ENCODE data around the gene TNRC6A. TPM values are rescaled to one million over a fixed set of nuclear protein-coding genes. Genes with fewer than 3 reads are reported as not detected.

TNRC6A gene
- total and polyA plus RNA-seq, 12 donors, result 32.0 to 83.3 (median 54.0) TPM

DNA sequence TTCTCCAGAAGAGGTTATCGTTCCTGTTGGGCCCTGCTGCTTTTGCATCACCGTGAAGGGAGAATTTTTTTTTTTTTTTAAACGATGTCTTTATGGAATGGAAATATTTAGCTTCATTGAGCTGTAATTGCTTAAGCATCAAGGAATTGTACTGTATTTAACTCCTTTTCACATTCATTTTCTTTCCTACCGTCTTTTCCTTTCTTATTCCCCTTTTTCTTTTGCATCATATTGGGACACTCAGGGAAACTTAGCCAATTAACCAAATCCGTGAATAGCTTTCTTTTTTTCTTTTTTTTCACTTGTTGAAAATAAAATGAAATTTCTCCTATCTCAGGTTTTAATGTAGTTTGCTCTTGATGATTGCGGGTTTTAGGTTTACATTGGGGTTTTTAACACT is 1.5 kb downstream of the TNRC6A start:
- intact Hi-C loops (cut with DNase I), result no loop called here
- TF ChIP-seq POLR2A (IDR thresholded peaks at IDR 0.05), result no peak
- TF ChIP-seq, protein P1, sequence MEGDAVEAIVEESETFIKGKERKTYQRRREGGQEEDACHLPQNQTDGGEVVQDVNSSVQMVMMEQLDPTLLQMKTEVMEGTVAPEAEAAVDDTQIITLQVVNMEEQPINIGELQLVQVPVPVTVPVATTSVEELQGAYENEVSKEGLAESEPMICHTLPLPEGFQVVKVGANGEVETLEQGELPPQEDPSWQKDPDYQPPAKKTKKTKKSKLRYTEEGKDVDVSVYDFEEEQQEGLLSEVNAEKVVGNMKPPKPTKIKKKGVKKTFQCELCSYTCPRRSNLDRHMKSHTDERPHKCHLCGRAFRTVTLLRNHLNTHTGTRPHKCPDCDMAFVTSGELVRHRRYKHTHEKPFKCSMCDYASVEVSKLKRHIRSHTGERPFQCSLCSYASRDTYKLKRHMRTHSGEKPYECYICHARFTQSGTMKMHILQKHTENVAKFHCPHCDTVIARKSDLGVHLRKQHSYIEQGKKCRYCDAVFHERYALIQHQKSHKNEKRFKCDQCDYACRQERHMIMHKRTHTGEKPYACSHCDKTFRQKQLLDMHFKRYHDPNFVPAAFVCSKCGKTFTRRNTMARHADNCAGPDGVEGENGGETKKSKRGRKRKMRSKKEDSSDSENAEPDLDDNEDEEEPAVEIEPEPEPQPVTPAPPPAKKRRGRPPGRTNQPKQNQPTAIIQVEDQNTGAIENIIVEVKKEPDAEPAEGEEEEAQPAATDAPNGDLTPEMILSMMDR (IDR thresholded peaks at IDR 0.05), result no peak
- Histone ChIP-seq H3K4me1 (replicated peaks in 1 of 2) (peaks cover 32 to 57% of the 10 kb centered on the region in 2 donors), H3K27me3 (no peaks in the 10 kb centered on the region), H3K4me3 (peak overlapping the region in 2 of 4 donors; percentile 89 to 96), H3K27ac (peak overlapping the region; percentile 23 to 97 (median 85)), H3K36me3 (replicated peaks in 1 of 2) (peaks cover 0 to 7% of the 10 kb centered on the region in 2 donors), H3K9me3 (replicated peaks in 1 of 3) (no peaks in the 10 kb centered on the region)
- no peak for DNase-seq
- WGBS, 4 donors, result 10 to 14% (median 11%) methylated on average over 6 of the region's 6 CpGs

DNA sequence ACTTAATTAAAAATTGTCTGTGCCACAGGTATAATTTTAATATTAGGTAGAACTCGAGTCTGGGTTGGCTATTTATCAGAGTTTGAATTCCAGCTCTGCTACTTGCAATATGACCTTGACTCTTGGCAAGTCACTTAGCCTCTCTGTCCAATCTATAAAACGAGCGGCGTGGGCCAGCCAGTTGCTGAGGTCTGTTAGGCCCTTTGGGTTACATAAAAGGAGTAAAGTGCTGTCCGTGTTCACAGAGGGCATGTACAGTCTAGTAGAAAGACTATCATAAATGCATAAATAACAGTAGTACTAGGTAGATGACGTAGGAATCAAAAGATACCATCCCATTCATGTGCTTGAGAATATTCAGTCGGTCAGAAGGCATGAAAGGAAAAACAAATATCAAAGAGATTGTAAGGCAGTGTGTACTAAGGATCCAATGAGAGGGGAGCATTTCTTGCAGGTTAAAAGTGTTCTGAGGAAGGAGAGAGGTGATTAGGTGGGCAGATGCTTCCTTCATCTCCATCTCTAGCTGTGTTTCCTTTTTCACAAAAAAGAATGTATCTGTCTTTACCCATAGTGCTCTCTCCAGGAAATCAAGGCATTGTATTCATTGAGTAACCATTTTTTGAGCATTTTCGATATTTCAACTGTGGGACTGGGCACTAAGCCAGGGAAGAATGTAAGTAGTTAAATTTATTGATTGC is 2.4 kb downstream of the TNRC6A start:
- Histone ChIP-seq H3K4me1 (replicated peaks in 1 of 2) (peaks cover 38 to 67% of the 10 kb centered on the region in 2 donors), H3K27ac (peak overlapping the region; percentile 23 to 97 (median 85)), H3K4me3 (peak overlapping the region in 2 of 4 donors; percentile 89 to 96), H3K36me3 (replicated peaks in 1 of 2) (peaks cover 0 to 7% of the 10 kb centered on the region in 2 donors), H3K9me3 (replicated peaks in 1 of 3) (no peaks in the 10 kb centered on the region), H3K27me3 (no peaks in the 10 kb centered on the region)
- 25 to 31% (median 27%) methylated on average over 8 of the region's 8 CpGs for WGBS, 4 donors
- TF ChIP-seq, protein P1 (IDR thresholded peaks at IDR 0.05), result no peak
- peak in 1 of 2 donors; percentile 42 for TF ChIP-seq POLR2A (IDR thresholded peaks at IDR 0.05)
- DNase-seq, result peak; percentile 43 to 89 (median 79)
- intact Hi-C loops (cut with DNase I), result no loop called here

DNA sequence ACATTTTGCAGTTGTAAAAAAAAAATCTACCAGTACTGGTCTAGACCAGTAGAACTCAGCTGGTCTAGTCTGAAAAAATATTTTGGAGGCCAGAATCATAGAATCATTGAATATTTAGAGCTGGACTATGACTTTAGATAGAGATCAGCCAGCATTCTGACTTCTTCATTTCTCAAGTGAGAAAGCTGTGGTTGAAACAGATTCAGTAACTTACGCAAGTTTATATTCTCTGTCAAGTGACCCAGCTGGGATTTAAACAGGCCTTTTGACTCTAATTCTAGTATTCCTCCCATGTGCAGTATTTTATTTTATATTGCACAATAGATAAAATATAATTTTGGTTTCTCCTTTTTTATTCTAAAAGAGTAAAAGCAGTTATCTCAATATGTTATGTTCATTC is 4.9 kb downstream of the TNRC6A start:
- Histone ChIP-seq H3K4me1 (replicated peaks in 1 of 2) (peaks cover 56 to 86% of the 10 kb centered on the region in 2 donors), H3K27ac (peak overlapping the region in 4 of 5 donors; percentile 4 to 54 (median 37))

DNA sequence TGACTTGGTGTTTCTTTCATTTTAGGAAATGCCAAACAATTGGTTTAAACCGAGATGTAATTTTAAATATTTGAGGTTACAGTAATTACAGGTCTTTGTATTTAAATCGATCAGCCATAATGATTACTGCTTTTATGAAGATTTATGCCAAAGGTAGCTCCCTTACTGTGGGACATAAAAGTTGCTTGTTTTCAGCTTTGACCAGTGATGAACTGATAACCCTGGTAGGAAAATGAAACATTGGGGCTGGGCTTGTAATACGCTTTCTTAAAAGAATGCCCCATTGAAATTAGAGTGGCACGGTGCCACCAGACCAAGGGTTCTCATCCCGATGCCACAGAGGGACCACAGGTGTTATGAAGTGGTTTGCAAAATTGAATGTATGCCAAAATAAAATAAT is 7.3 kb downstream of the TNRC6A start:
- Histone ChIP-seq H3K27ac (peak overlapping the region; percentile 10 to 68 (median 60)), H3K27me3 (no peaks in the 10 kb centered on the region), H3K36me3 (replicated peaks in 1 of 2) (peaks cover 0 to 7% of the 10 kb centered on the region in 2 donors), H3K9me3 (replicated peaks in 1 of 3) (no peaks in the 10 kb centered on the region), H3K4me3 (peak overlapping the region in 1 of 4 donors; percentile 6), H3K4me1 (replicated peaks in 1 of 2) (peaks cover 61 to 100% of the 10 kb centered on the region in 2 donors)
- 44 to 57% (median 51%) methylated on average over 5 of the region's 5 CpGs for WGBS, 4 donors
- intact Hi-C loops (cut with DNase I), result no loop called here
- TF ChIP-seq, protein P1 (IDR thresholded peaks at IDR 0.05), result no peak
- TF ChIP-seq POLR2A (IDR thresholded peaks at IDR 0.05), result no peak
- DNase-seq, result no peak

More for the DNA sequence above, 4.9 kb downstream of the TNRC6A start:
- intact Hi-C loops (cut with DNase I), result no loop called here
- DNase-seq, result no peak
- 60 to 71% (median 67%) methylated on average over 1 of the region's 1 CpG for WGBS, 4 donors
- Histone ChIP-seq H3K9me3 (replicated peaks in 1 of 3) (no peaks in the 10 kb centered on the region), H3K4me3 (no peak overlapping the region), H3K27me3 (no peaks in the 10 kb centered on the region), H3K36me3 (replicated peaks in 1 of 2) (peaks cover 0 to 7% of the 10 kb centered on the region in 2 donors)
- no peak for TF ChIP-seq POLR2A (IDR thresholded peaks at IDR 0.05)
- TF ChIP-seq, protein P1 (IDR thresholded peaks at IDR 0.05), result no peak

Data from adrenal gland (tissue), 12 donors.